Testis (tissue), 2 donors: ENCODE measurements around the gene VRTN.

Experiments
- CTCF ChIP-seq, 3 experiments: fragments of 450-650 bp in 2 of 3; fragments of 200-600 bp in 1 of 3; sonication (generic) in 1 of 3; IDR thresholded peaks; one replicate each; pipeline ENCODE4 v1.5.1; 2016 to 2019; ENCODE audit warnings: antibody characterized with exemption in 3 of 3, mild to moderate bottlenecking in 2 of 3, moderate library complexity in 1 of 3
- POLR2A ChIP-seq: fragments of 450-650 bp; IDR thresholded peaks from one replicate; pipeline ENCODE4 v1.6.1; 2017; ENCODE audit warnings: antibody characterized with exemption, mild to moderate bottlenecking, moderate library complexity

DNA sequence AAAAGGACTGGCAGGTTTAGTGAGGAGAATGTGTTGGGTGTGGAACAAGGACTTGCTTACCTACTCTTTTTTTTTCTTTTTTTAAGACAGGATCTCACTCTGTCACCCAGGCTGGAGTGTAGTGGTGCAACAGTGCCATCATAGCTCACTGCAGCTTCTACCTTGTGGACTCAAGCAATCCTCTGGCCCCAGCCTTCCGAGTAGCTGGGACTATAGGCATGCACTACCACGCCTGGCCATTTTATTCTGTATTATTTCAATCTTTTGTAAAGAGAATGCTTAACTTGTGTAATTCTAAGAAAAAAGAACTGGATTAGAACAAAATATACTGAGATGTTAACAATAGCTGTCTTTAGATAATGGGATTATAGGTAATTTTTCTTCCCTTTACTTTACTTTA, 1.9 kb upstream of the VRTN start:
- no peak for TF ChIP-seq POLR2A
- no peak for TF ChIP-seq CTCF (IDR thresholded peaks at IDR 0.05)
